Gastroesophageal sphincter (tissue), 3 donors: Measurements from ENCODE around the gene FLT3.

Experiments
- EP300 ChIP-seq: sonication (generic); formaldehyde crosslinking; IDR thresholded peaks from one replicate; pipeline ENCODE4 v1.6.1; 2017; ENCODE audit warnings: antibody characterized with exemption, mild to moderate bottlenecking
- POLR2AphosphoS5 ChIP-seq: sonication (generic); formaldehyde crosslinking; IDR thresholded peaks from one replicate; pipeline ENCODE4 v1.6.1; 2017; ENCODE audit warnings: antibody characterized with exemption
- TF ChIP-seq, protein P1 (sequence below), 4 experiments: fragments of 200-600 bp in 2 of 4; fragments of 450-650 bp in 2 of 4; sonication (generic) in 1 of 4; IDR thresholded peaks; one replicate each; pipeline ENCODE4 v1.5.1; 2017 to 2019; ENCODE audit warnings: antibody characterized with exemption in 4 of 4, mild to moderate bottlenecking in 2 of 4, moderate library complexity in 2 of 4

DNA sequence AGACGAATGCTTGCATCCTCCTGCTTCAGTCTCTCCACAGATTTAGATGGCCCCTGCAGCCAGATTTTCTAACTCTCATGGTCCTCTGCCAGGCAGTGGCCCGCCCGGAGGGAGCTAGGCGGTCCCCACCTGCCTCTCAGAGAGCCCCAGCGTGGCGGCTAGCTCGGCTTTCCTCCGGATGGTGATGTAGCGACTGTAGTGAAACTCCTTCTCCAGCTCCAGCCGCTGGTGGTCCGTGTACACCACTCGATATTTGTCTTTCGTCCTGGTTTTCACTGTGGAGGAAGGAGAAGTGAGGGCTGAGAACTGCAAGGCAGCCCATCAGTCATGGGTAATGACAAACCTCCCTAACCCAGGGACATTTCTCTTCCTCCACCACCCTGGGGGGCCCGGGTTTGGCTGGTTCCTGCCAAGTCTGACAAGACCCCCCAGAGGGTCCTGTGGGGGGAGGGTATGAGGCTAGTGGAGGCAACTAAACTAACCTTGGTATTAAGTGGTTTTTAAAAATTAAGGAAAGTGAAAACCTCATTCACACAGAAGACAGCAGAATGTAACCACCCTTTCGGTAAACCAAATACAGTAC lies 135.5 kb downstream of the FLT3 start:
- TF ChIP-seq, protein P1, sequence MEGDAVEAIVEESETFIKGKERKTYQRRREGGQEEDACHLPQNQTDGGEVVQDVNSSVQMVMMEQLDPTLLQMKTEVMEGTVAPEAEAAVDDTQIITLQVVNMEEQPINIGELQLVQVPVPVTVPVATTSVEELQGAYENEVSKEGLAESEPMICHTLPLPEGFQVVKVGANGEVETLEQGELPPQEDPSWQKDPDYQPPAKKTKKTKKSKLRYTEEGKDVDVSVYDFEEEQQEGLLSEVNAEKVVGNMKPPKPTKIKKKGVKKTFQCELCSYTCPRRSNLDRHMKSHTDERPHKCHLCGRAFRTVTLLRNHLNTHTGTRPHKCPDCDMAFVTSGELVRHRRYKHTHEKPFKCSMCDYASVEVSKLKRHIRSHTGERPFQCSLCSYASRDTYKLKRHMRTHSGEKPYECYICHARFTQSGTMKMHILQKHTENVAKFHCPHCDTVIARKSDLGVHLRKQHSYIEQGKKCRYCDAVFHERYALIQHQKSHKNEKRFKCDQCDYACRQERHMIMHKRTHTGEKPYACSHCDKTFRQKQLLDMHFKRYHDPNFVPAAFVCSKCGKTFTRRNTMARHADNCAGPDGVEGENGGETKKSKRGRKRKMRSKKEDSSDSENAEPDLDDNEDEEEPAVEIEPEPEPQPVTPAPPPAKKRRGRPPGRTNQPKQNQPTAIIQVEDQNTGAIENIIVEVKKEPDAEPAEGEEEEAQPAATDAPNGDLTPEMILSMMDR (IDR thresholded peaks at IDR 0.05), result no peak
- TF ChIP-seq POLR2AphosphoS5 (no peak), EP300 (no peak)
